Measurements from ENCODE around the gene CHRND.

Gene CHRND

GRCh38 chr2:232573771-232574435 lies 47.9 kb downstream of the CHRND start:
- DNase-seq (ENCODE audit: low read depth): no peak
- no peak for TF ChIP-seq CTCF (conservative IDR thresholded peaks at IDR 0.05; ENCODE audit: control insufficient read depth, insufficient read depth, low read depth, low read length)
- no peak overlapping the region for H3K4me3 ChIP-seq (ENCODE audit: control insufficient read depth, low read depth, low read length)

- no peak for TF ChIP-seq CTCF (conservative IDR thresholded peaks at IDR 0.05; ENCODE audit: control insufficient read depth, insufficient read depth, low read depth, low read length)
- peak; percentile 26 for DNase-seq (ENCODE audit: low read depth)
- H3K4me3 ChIP-seq (ENCODE audit: control insufficient read depth, low read depth, low read length): no peak overlapping the region
Observed at GRCh38 chr2:232574674-232575403, 48.9 kb downstream of the CHRND start.

GRCh38 chr2:232575404-232575746 lies 49.4 kb downstream of the CHRND start:
- no peak overlapping the region for H3K4me3 ChIP-seq (ENCODE audit: control insufficient read depth, low read depth, low read length)
- TF ChIP-seq CTCF (conservative IDR thresholded peaks at IDR 0.05; ENCODE audit: control insufficient read depth, insufficient read depth, low read depth, low read length): no peak
- no peak for DNase-seq (ENCODE audit: low read depth)

- DNase-seq (ENCODE audit: low read depth): peak; percentile 20
- TF ChIP-seq CTCF (conservative IDR thresholded peaks at IDR 0.05; ENCODE audit: control insufficient read depth, insufficient read depth, low read depth, low read length): no peak
Observed at GRCh38 chr2:232576995-232577394, 51.0 kb downstream of the CHRND start.

GRCh38 chr2:232577841-232578240 lies 51.9 kb downstream of the CHRND start:
- DNase-seq (ENCODE audit: low read depth): no peak
- H3K4me3 ChIP-seq (ENCODE audit: control insufficient read depth, low read depth, low read length): no peak overlapping the region
- no peak for TF ChIP-seq CTCF (conservative IDR thresholded peaks at IDR 0.05; ENCODE audit: control insufficient read depth, insufficient read depth, low read depth, low read length)

More at GRCh38 chr2:232576995-232577394, 51.0 kb downstream of the CHRND start:
- no peak overlapping the region for H3K4me3 ChIP-seq (ENCODE audit: control insufficient read depth, low read depth, low read length)

GRCh38 chr2:232578626-232579025 lies 52.7 kb downstream of the CHRND start:
- TF ChIP-seq CTCF (conservative IDR thresholded peaks at IDR 0.05; ENCODE audit: control insufficient read depth, insufficient read depth, low read depth, low read length): no peak
- no peak overlapping the region for H3K4me3 ChIP-seq (ENCODE audit: control insufficient read depth, low read depth, low read length)
- no peak for DNase-seq (ENCODE audit: low read depth)
